Naive B cell (primary cell): Measurements from ENCODE around the gene RBFOX1. TPM values are rescaled to one million over a fixed set of nuclear protein-coding genes. Genes with fewer than 3 reads are reported as not detected.
A peak's percentile ranks its signal among the peaks of the same experiment; 100 is the strongest.

Source experiments
- ATAC-seq, 2 donors: fragments of 150-1000 bp; cut with Tn5 transposase; 2 replicates each; pipeline ENCODE4 v1.10.0; 2021; ENCODE audit warnings: low read depth in 2 of 2, mild to moderate bottlenecking in 2 of 2, moderate library complexity in 2 of 2
- DNase-seq: peaks from one replicate; pipeline ENCODE4 v3.0.0; 2022
- H3K27ac Mint-ChIP-seq, 6 donors: one replicate each; pipeline ENCODE4 v1.8.0; 2020 to 2022; ENCODE audit warnings: mild to moderate bottlenecking in 6 of 6, mixed read lengths in 6 of 6, moderate library complexity in 5 of 6, inconsistent platforms in 2 of 6
- H3K27me3 Mint-ChIP-seq, 3 donors: one replicate each; pipeline ENCODE4 v1.8.0; 2021 to 2022; ENCODE audit warnings: mixed read lengths in 3 of 3, mild to moderate bottlenecking in 1 of 3
- H3K36me3 Mint-ChIP-seq, 2 donors: one replicate each; pipeline ENCODE4 v1.8.0; 2020 to 2022; ENCODE audit warnings: mixed read lengths in 2 of 2, inconsistent platforms in 1 of 2, mild to moderate bottlenecking in 1 of 2
- H3K4me1 Mint-ChIP-seq, 3 donors: one replicate each; pipeline ENCODE4 v1.8.0; 2020 to 2022; ENCODE audit warnings: mixed read lengths in 3 of 3, inconsistent platforms in 1 of 3, mild to moderate bottlenecking in 1 of 3, moderate library complexity in 1 of 3
- H3K4me3 Mint-ChIP-seq, 8 donors: one replicate each; pipeline ENCODE4 v1.8.0; 2020 to 2022; ENCODE audit warnings: mild to moderate bottlenecking in 8 of 8, mixed read lengths in 8 of 8, moderate library complexity in 8 of 8, inconsistent platforms in 2 of 8
- H3K9me3 Mint-ChIP-seq, 7 donors: one replicate each; pipeline ENCODE4 v1.8.0; 2020 to 2022; ENCODE audit warnings: mixed read lengths in 7 of 7, mild to moderate bottlenecking in 5 of 7, inconsistent platforms in 2 of 7, moderate library complexity in 1 of 7
- polyA plus RNA-seq, 6 donors: library from polyadenylated mRNA; unstranded; fragments of 300-500 nt; fragmentation: Illumina TruSeq; gene quantifications; one replicate each; pipeline ENCODE4 v1.2.3, GENCODE V29; 2021; ENCODE audit warnings: low read depth in 6 of 6

The RBFOX1 gene
- polyA plus RNA-seq, 6 donors from 2014 or later, result not detected

- Mint-ChIP-seq H3K4me3 (no peak overlapping the region), H3K27ac (no peak overlapping the region), H3K4me1 (no peaks in the 10 kb centered on the region), H3K27me3 (no peaks in the 10 kb centered on the region), H3K9me3 (peaks cover 0 to 5% (median 0%) of the 10 kb centered on the region in 7 donors), H3K36me3 (no peaks in the 10 kb centered on the region)
- DNase-seq (no peak), ATAC-seq (no peak)
Observed at GRCh38 chr16:7561908-7562405, 229.3 kb downstream of the RBFOX1 start.

- no peaks in the 10 kb centered on the region for H3K27me3 Mint-ChIP-seq
- H3K4me3 Mint-ChIP-seq, result no peak overlapping the region
- H3K36me3 Mint-ChIP-seq, result no peaks in the 10 kb centered on the region
- H3K9me3 Mint-ChIP-seq, result peaks cover 0 to 10% (median 0%) of the 10 kb centered on the region in 7 donors
- ATAC-seq (no peak), DNase-seq (no peak)
- H3K27ac Mint-ChIP-seq, result no peak overlapping the region
- no peaks in the 10 kb centered on the region for H3K4me1 Mint-ChIP-seq
Observed at GRCh38 chr16:7566360-7566759, 233.7 kb downstream of the RBFOX1 start.

- Mint-ChIP-seq H3K36me3 (no peaks in the 10 kb centered on the region), H3K9me3 (peaks cover 0 to 5% (median 0%) of the 10 kb centered on the region in 7 donors), H3K4me3 (no peak overlapping the region), H3K4me1 (no peaks in the 10 kb centered on the region), H3K27ac (no peak overlapping the region), H3K27me3 (no peaks in the 10 kb centered on the region)
- no peak for ATAC-seq
- DNase-seq, result no peak
Observed at GRCh38 chr16:7571366-7571765, 238.7 kb downstream of the RBFOX1 start.

- H3K27ac Mint-ChIP-seq, result no peak overlapping the region
- peaks cover 0 to 5% (median 0%) of the 10 kb centered on the region in 7 donors for H3K9me3 Mint-ChIP-seq
- no peaks in the 10 kb centered on the region for H3K27me3 Mint-ChIP-seq
- no peak for ATAC-seq
- no peak for DNase-seq
- H3K4me1 Mint-ChIP-seq, result no peaks in the 10 kb centered on the region
- H3K4me3 Mint-ChIP-seq, result no peak overlapping the region
- no peaks in the 10 kb centered on the region for H3K36me3 Mint-ChIP-seq
Observed at GRCh38 chr16:7577588-7577987, 244.9 kb downstream of the RBFOX1 start.

- no peak for ATAC-seq
- Mint-ChIP-seq H3K9me3 (peaks cover 0 to 5% (median 2%) of the 10 kb centered on the region in 7 donors), H3K27ac (no peak overlapping the region)
Observed at GRCh38 chr16:7579454-7579853, 246.8 kb downstream of the RBFOX1 start.

GRCh38 chr16:7581175-7581574, 248.5 kb downstream of the RBFOX1 start:
- no peaks in the 10 kb centered on the region for H3K4me1 Mint-ChIP-seq
- peaks cover 0 to 5% (median 3%) of the 10 kb centered on the region in 7 donors for H3K9me3 Mint-ChIP-seq
- no peaks in the 10 kb centered on the region for H3K36me3 Mint-ChIP-seq
- no peak for ATAC-seq
- H3K4me3 Mint-ChIP-seq, result no peak overlapping the region
- H3K27ac Mint-ChIP-seq, result no peak overlapping the region
- no peak for DNase-seq
- H3K27me3 Mint-ChIP-seq, result no peaks in the 10 kb centered on the region

More at GRCh38 chr16:7579454-7579853, 246.8 kb downstream of the RBFOX1 start:
- no peak overlapping the region for H3K4me3 Mint-ChIP-seq
- no peaks in the 10 kb centered on the region for H3K4me1 Mint-ChIP-seq
- H3K27me3 Mint-ChIP-seq, result no peaks in the 10 kb centered on the region
- H3K36me3 Mint-ChIP-seq, result no peaks in the 10 kb centered on the region
- DNase-seq, result no peak

GRCh38 chr16:7583396-7583795, 250.8 kb downstream of the RBFOX1 start:
- Mint-ChIP-seq H3K36me3 (no peaks in the 10 kb centered on the region), H3K27ac (no peak overlapping the region), H3K4me1 (no peaks in the 10 kb centered on the region), H3K4me3 (no peak overlapping the region), H3K9me3 (peaks cover 0 to 5% (median 3%) of the 10 kb centered on the region in 7 donors), H3K27me3 (no peaks in the 10 kb centered on the region)
- DNase-seq, result no peak
- ATAC-seq, result no peak

- DNase-seq, result no peak
- no peak overlapping the region for H3K4me3 Mint-ChIP-seq
- H3K27ac Mint-ChIP-seq, result no peak overlapping the region
- H3K27me3 Mint-ChIP-seq, result no peaks in the 10 kb centered on the region
- H3K9me3 Mint-ChIP-seq, result peaks cover 0 to 5% (median 3%) of the 10 kb centered on the region in 7 donors
- no peak for ATAC-seq
- no peaks in the 10 kb centered on the region for H3K36me3 Mint-ChIP-seq
- H3K4me1 Mint-ChIP-seq, result no peaks in the 10 kb centered on the region
Observed at GRCh38 chr16:7584561-7584960, 251.9 kb downstream of the RBFOX1 start.

GRCh38 chr16:7585705-7586104, 253.1 kb downstream of the RBFOX1 start:
- Mint-ChIP-seq H3K4me3 (no peak overlapping the region), H3K9me3 (peaks cover 0 to 5% (median 3%) of the 10 kb centered on the region in 7 donors), H3K27ac (peak overlapping the region in 1 of 6 donors; percentile 2), H3K4me1 (no peaks in the 10 kb centered on the region), H3K27me3 (no peaks in the 10 kb centered on the region), H3K36me3 (no peaks in the 10 kb centered on the region)
- DNase-seq, result no peak
- ATAC-seq, result no peak

- ATAC-seq (no peak), DNase-seq (no peak)
- Mint-ChIP-seq H3K9me3 (peaks cover 0 to 4% (median 0%) of the 10 kb centered on the region in 7 donors), H3K4me1 (no peaks in the 10 kb centered on the region), H3K27me3 (no peaks in the 10 kb centered on the region), H3K4me3 (no peak overlapping the region), H3K36me3 (no peaks in the 10 kb centered on the region), H3K27ac (no peak overlapping the region)
Observed at GRCh38 chr16:7590934-7591333, 258.3 kb downstream of the RBFOX1 start.

GRCh38 chr16:7596308-7596707, 263.7 kb downstream of the RBFOX1 start:
- no peaks in the 10 kb centered on the region for H3K36me3 Mint-ChIP-seq
- ATAC-seq (no peak), DNase-seq (no peak)
- H3K27ac Mint-ChIP-seq, result no peak overlapping the region
- H3K4me1 Mint-ChIP-seq, result no peaks in the 10 kb centered on the region
- H3K4me3 Mint-ChIP-seq, result no peak overlapping the region
- H3K9me3 Mint-ChIP-seq, result peaks cover 0 to 2% (median 0%) of the 10 kb centered on the region in 7 donors
- H3K27me3 Mint-ChIP-seq, result no peaks in the 10 kb centered on the region

- H3K4me3 Mint-ChIP-seq, result no peak overlapping the region
- no peak for ATAC-seq
- H3K9me3 Mint-ChIP-seq, result peaks cover 0 to 2% (median 0%) of the 10 kb centered on the region in 7 donors
- DNase-seq, result no peak
- H3K36me3 Mint-ChIP-seq, result no peaks in the 10 kb centered on the region
- H3K27me3 Mint-ChIP-seq, result no peaks in the 10 kb centered on the region
- H3K4me1 Mint-ChIP-seq, result no peaks in the 10 kb centered on the region
- H3K27ac Mint-ChIP-seq, result no peak overlapping the region
Observed at GRCh38 chr16:7597677-7598076, 265.0 kb downstream of the RBFOX1 start.

- no peak overlapping the region for H3K4me3 Mint-ChIP-seq
- no peak for DNase-seq
- H3K27ac Mint-ChIP-seq, result no peak overlapping the region
- H3K9me3 Mint-ChIP-seq, result peaks cover 0 to 13% (median 2%) of the 10 kb centered on the region in 7 donors
- no peaks in the 10 kb centered on the region for H3K4me1 Mint-ChIP-seq
- no peaks in the 10 kb centered on the region for H3K36me3 Mint-ChIP-seq
- ATAC-seq, result no peak
- no peaks in the 10 kb centered on the region for H3K27me3 Mint-ChIP-seq
Observed at GRCh38 chr16:7601100-7601499, 268.5 kb downstream of the RBFOX1 start.

GRCh38 chr16:7602291-7602950, 269.8 kb downstream of the RBFOX1 start:
- no peaks in the 10 kb centered on the region for H3K36me3 Mint-ChIP-seq
- no peak overlapping the region for H3K27ac Mint-ChIP-seq
- ATAC-seq (no peak), DNase-seq (no peak)
- H3K4me3 Mint-ChIP-seq, result no peak overlapping the region
- no peaks in the 10 kb centered on the region for H3K27me3 Mint-ChIP-seq
- H3K4me1 Mint-ChIP-seq, result no peaks in the 10 kb centered on the region
- peaks cover 0 to 13% (median 2%) of the 10 kb centered on the region in 7 donors for H3K9me3 Mint-ChIP-seq
